GM19193 (cell line): ENCODE measurements around the gene LCP2.

Experiments
- POLR2A ChIP-seq: IDR thresholded peaks from 4 replicates; pipeline ENCODE4 v1.6.1; 2011; ENCODE audit not compliant: insufficient read depth, insufficient read length; ENCODE audit errors: extremely low read depth

LCP2 gene

DNA sequence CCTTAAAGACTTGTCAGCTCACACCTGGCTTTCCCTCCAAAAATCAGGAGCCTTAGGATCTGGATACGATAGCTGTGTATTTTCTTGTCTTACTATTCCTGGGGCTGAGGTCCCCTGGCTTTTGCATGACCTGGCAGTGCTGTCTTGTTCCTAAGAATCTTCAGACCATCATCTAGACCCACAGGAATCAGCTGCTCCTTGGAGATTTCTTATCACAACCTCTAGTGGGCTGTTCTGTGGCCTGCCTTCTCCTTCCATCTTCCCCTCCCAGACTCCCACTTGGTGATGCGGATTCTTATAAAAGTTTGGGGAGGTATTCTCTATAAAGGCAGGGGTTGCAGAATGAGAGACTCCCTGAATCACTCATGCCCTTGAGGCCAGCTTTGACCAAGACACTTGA lies 21.4 kb downstream of the LCP2 start:
- no peak for TF ChIP-seq POLR2A

- TF ChIP-seq POLR2A = no peak
Measured at GRCh38 chr5:170275376-170275994, 22.1 kb downstream of the LCP2 start.

- TF ChIP-seq POLR2A = no peak
Measured at GRCh38 chr5:170273968-170274710, 23.4 kb downstream of the LCP2 start.

DNA sequence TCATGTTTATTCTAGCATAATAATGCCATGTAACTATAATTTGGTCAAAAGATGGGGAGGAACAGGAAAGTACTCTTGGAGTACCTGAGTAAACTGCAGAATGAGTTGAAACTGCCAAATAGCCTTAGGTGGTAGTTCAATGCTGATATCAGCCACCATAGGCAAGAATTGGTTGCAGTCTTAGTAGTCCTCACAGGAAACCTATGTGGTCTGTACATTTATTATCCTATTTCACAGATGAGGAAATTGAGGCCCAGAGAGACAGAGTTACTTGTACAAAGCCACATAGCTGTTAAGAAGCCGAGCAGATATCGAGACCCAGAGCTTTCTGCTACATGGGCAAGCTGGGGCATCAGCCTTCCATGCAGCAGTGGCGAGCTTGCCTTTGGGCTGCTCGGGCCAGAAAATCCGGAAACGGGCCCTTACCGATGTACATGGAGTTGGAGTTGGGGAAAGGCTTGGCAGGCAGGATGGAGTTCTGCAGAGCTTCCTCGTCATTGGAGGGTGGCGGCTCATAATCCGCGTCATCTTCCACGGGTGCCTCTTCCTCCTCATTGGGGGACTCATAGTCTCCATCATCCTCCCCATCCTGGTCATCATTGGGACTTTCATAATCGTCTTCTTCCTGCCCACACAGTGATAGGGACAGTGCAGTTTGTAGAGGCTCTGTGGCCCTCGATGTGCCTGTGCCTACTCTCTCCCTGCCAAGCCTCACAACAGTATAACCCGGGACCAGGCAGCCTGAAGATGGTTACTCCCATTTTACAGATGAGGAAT lies 27.1 kb downstream of the LCP2 start:
- no peak for TF ChIP-seq POLR2A

DNA sequence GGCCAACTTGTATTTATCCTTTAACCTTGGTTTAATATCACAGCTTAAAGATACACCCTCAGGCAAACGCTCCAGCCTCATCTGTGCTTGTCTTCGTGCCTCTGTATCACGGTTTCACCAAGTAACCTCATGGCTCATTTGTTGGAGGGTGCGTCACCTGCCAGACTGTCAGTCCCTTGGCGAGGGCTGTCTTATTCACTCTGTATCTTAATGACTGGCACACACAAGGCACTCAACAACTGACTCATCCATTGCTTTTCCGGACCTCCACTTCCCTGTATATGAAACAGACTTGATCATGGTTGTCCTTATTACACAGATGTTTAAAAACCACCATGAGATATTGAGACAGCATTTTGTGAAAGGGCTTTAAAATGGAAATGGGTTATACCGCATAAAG lies 28.0 kb downstream of the LCP2 start:
- TF ChIP-seq POLR2A = no peak

DNA sequence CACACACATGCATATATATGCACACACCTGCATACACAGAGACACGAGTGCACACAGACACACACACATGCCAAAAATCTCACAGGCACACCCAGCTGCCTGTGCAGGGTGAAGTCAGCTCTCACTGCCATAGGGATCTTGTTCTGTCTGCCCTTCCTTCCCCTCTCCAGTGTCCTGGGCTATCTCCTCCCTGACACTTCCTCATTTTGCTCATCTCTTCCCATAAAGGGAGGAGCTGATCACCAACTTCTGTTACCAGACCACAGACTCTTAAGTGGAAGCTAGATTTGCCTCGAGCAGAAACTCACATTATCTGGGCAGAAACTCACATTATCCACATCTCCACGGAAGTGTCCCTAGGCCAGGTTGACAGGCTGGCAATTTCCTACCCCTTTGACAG lies 28.7 kb downstream of the LCP2 start:
- no peak for TF ChIP-seq POLR2A

DNA sequence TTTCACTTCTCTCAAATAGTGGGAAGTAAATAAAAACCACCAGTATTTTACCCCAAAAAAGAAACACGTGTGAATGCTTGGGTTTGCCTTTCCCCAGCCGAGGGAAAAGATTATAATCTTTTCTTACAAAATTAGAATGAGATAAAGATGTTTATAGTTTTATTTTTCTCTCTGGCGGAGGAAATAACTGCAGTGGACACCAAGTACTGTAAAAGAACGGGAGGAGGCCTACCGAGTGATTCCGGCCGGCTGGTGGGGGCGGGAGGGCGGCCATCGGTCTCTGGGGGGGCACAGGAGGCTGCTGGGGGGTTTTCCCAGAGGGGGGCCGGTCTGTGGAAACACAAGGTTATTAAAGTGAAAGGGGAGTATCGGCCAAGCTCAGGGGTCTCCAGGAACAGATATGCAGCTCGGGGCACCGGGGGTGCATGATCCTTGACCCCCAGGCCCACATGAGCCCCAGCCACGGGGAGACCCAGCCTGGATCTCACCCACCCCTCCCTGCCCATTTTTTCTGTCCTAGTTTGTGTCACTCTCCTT lies 29.4 kb downstream of the LCP2 start:
- TF ChIP-seq POLR2A = no peak

DNA sequence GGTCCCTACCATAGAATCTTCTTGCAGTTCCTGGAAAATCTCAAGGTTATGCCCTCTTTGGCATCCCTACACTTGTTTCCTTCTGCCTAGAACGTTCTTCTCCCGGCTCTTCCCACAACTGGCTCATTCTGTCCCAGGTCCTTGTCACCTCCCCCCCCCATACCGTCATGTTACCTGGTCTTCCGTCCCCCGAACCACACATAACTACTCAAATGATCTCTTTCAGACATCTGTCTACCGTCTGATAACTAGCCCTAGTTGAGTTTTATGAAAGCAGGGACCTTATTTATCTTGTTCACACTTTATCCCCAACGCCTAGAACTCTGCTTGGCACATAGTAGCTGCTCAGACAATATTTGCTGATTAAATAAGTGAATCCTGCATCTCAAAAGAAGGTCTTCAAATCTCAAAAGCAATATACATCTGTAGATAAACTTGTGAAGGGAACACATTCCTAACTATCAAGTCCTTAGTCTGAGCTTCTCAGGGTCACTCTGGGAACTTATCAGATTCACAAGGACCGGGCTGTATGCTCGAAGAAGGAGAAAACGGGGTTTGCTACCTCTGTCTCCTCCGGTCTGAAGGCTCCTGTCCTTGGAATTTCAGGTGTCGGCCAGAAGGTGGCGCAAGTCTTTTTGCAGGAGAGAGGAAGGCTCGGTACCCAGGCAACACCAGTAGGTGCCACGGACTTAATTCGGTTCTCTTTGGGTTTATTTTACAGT lies 30.0 kb downstream of the LCP2 start:
- no peak for TF ChIP-seq POLR2A

GRCh38 chr5:170266570-170267381 lies 30.8 kb downstream of the LCP2 start:
- TF ChIP-seq POLR2A = no peak

DNA sequence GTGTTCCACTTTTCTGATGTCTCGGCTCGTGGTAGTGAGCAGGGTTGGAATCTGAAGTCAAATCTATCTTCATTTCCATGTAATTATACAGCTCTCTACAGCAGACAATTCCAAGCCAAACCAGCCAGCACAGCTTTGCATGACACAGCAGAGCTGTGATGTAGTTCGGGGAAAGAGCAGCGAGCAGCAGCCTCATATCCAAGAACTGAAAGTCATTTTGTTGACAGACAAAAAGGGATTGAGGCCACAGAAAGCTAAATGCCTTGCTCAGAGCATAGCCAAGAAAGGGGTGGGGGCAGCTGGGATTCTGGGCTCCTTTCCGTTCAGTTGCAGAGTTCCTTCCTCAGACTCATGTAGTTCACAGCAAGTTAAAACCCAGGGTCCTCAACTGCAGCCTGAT lies 32.1 kb downstream of the LCP2 start:
- no peak for TF ChIP-seq POLR2A

GRCh38 chr5:170263906-170264305 lies 33.7 kb downstream of the LCP2 start:
- no peak for TF ChIP-seq POLR2A

DNA sequence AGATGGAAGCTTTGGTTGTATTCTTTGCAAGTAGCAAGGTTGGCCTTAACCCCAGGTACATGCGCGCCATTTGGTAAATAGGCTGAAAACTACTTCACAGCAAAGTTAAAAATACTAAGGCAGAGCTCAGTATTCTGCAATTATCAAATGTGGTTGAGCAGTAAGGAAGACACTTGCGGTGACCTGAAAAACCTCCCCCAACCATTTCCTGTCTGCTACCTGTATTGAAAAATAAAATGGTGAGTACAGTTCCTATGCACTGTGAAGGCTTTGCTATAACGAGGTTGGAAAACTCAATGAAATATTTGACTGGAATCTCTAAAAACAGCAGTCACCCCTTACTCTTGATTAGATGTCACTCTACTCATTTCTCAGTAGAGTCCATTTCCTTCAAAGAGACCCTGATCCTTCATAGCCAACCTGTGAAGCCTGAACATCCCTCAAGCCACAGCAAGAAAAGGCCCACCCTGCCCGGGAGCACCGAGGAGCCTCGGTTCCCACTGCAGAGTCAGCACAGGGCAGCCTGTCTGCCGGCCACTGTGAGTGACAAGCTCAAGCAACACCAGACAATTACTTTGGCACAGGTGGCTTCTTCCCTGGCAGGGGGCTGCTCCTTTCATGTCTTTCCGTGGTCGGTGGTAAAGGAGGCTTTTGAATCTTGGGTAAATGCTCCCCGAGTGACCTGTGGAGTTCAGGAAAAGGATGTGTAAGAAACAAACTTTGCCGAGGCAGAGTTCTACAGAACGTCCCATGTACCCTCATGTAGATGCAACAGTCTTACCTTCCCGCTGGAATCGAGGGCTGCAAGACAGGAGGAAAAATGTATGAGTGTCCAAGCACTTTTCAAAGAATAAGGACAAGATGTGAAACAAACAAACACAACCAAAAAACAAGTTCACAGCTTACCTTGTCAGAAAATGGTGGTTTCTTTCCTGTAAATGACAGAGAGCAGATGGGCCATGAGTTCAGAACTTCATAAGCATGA lies 35.2 kb downstream of the LCP2 start:
- TF ChIP-seq POLR2A = no peak

- TF ChIP-seq POLR2A = no peak
Measured at GRCh38 chr5:170261528-170262043, 36.0 kb downstream of the LCP2 start.
